Right kidney (tissue), 1 donor: Measurements from ENCODE around the gene RAI14.

Experiments used
- DNase-seq: peaks from one replicate; pipeline ENCODE4 v3.0.0-alpha.2; 2016

Gene RAI14

GRCh38 chr5:34857161-34857560 lies 201.0 kb downstream of the RAI14 start:
- no peak for DNase-seq

DNA sequence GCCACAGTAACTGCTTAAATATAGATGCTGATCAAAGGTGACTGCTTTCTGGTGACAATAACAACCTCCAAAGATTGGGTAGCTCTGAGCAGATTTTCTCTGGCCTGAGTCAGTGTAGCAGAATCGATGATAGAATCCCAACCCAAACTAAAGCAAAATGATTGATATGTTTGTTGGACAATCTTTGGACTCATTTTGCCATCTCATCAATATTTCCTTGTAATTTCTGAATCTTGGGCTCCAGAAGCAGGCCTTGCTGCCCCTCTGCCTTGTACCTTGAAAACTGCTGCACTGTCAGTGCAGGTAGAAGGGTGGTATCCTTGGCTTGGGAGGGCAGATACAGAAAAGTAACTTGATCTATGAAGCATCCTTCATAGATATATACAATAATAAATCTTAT lies 201.8 kb downstream of the RAI14 start:
- DNase-seq, result no peak

- no peak for DNase-seq
Measured at GRCh38 chr5:34858790-34859189, 202.7 kb downstream of the RAI14 start.

DNA sequence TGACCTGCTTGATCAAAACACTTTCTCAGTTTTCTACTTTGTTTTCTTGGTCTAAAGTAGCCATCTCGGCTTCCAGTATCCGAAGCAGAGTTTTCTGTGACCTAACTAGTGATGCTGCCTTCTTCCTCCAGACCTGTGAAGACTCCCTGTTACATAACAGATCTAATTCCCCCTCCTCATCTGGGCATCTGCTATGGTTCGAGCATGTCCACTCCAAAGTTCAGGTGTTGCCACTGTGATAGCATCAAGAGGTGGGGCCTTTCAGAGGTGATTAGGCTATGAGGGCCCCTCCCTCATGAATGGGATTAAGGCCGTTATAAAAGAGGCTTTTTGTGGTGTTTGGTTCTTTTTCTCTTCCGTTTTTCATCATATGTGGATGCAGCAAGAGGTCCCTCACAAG lies 203.1 kb downstream of the RAI14 start:
- DNase-seq, result no peak

DNA sequence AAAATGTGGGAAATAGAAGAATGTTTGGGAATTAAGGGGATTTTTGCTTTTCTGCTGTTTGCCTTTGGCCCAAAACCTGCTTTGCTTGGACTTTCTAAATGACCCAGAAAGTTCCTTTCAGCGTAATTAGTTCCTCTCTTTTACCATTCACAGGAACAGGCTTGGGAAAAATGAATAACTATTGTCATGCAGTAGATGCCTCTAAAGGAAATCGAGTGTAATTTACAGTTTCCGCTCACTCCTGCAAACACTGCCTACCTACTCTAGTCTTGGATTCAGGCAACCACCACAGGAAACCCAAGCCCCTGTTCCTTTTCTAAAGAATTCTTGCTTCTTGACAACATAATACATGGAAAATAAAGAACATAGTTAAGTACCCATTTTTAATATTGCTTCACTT lies 207.8 kb downstream of the RAI14 start:
- DNase-seq, result no peak

DNA sequence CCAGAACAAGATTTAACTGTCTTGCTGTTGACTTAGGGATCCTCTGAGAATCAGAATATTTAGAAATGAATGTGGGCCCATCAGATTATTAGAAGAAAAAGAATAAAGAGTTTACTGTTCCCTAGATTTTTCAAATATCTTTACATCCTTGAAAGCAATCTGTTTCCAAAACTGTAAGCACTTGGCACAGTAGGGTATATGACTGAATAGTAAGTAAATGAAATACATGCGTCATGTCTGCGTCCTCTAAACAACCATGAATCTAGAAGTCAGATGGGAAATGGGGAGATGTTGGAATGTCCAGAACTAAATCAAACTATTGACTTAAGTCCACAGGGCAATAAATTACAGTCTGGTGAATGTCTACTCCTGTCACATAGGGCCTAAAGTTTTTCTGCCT lies 209.0 kb downstream of the RAI14 start:
- DNase-seq, result no peak

- no peak for DNase-seq
Measured at GRCh38 chr5:34866989-34867471, 210.9 kb downstream of the RAI14 start.

GRCh38 chr5:34867660-34868059 lies 211.5 kb downstream of the RAI14 start:
- DNase-seq, result no peak

- DNase-seq, result no peak
Measured at GRCh38 chr5:34868791-34869190, 212.7 kb downstream of the RAI14 start.

DNA sequence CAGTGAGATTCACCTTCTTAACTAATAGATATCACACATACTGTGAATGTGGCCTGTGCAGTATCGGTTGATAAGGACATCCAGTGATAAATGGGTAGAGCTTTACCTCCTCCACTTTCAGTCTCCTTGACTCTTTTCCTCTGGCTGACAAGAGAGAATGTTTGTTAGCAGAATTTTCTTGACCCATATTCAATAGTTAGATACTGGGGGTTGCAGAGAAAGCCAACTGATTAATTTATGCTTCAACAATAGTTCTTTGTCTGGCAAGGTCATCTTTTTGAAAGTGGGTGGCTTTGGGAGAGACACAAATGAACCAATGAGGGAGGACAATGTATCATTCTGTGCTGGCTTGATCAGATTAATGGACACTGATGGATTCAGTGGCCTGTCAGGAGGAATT lies 213.1 kb downstream of the RAI14 start:
- no peak for DNase-seq

GRCh38 chr5:34870382-34870781 lies 214.3 kb downstream of the RAI14 start:
- no peak for DNase-seq

DNA sequence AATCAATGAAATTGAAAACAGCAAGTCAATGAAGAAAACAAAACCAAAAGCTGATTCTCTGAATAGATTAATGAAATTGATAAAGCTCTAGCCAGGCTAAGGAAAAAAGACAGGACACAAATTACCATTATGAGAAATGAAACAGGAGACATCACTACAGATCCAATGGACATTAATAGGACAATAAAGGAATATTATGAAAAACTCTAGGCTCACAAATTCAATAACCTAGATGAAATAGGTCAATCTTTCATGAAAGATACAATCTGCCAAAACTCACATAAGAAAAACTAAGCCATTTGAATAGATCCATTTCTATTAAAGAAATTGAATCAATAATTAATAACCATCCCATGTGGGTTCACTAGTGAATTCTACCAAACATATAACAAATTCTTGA lies 220.1 kb downstream of the RAI14 start:
- no peak for DNase-seq

DNA sequence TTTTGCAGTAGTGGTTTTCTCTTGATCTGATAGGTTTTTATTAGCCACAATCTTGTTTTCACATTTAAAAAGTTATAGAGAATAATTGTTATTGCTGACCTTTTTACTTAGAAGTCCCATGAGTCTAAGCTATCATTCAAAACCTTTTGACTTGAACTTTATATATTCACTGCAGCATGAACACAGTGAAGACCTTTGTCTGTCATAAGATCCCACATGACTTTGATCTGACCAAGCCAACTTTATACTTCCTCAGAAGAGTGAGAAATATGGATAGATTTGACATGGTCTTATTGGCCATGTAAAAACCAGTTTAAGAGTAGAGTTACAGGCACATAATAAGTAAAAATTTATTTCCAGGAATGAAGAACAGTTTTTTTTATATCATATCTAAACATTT lies 225.1 kb downstream of the RAI14 start:
- DNase-seq, result no peak
